Tibial nerve (tissue), 4 donors: ENCODE results near the gene MACF1. TPM values are rescaled to one million over a fixed set of nuclear protein-coding genes. Genes with fewer than 3 reads are reported as not detected.

ENCODE experiments used
- DNase-seq, 2 donors: peaks; one replicate each; pipeline ENCODE4 v3.0.0-alpha.2; 2019; ENCODE audit warnings: low spot score in 2 of 2
- H3K27ac ChIP-seq, 4 donors: fragments of 200-600 bp; sonication (generic) in 3 of 4; one replicate each; pipeline ENCODE4 v1.5.1; 2017 to 2019; ENCODE audit warnings: mild to moderate bottlenecking in 1 of 4
- H3K27me3 ChIP-seq, 2 donors: fragments of 200-600 bp; sonication (generic) in 1 of 2; one replicate each; pipeline versions ENCODE4 v1.5.1 to v1.6.0; 2017 to 2019
- H3K36me3 ChIP-seq, 3 donors: fragments of 200-600 bp; sonication (generic); one replicate each; pipeline ENCODE4 v1.5.1; 2018 to 2019
- H3K4me1 ChIP-seq, 4 donors: fragments of 200-600 bp; sonication (generic) in 3 of 4; one replicate each; pipeline ENCODE4 v1.5.1; 2017 to 2019
- H3K4me3 ChIP-seq, 4 donors: fragments of 200-600 bp; sonication (generic) in 3 of 4; one replicate each; pipeline ENCODE4 v1.5.1; 2017 to 2019; ENCODE audit warnings: mild to moderate bottlenecking in 1 of 4, moderate library complexity in 1 of 4
- H3K9me3 ChIP-seq, 4 donors: fragments of 200-600 bp; sonication (generic) in 3 of 4; one replicate each; pipeline ENCODE4 v1.5.1; 2017 to 2019
- EP300 ChIP-seq, 2 donors: sonication (generic); formaldehyde crosslinking; IDR thresholded peaks; one replicate each; pipeline ENCODE4 v1.6.1; 2017; ENCODE audit warnings: antibody characterized with exemption in 2 of 2, mild to moderate bottlenecking in 1 of 2
- POLR2A ChIP-seq, 2 donors: fragments of 450-650 bp; IDR thresholded peaks; one replicate each; pipeline ENCODE4 v1.6.1; 2017; ENCODE audit warnings: antibody characterized with exemption in 2 of 2, mild to moderate bottlenecking in 2 of 2, moderate library complexity in 2 of 2
- WGBS, 2 donors: methylation state at CpG; one replicate each; pipeline ENCODE4 v1.1.5; 2018; 5-methylcytosine and 5-hydroxymethylcytosine counted together
- total RNA-seq, 4 donors: library from RNA; depleted of rRNA; stranded (reverse); fragments of >200 nt; gene quantifications; one replicate each; pipeline ENCODE4 v1.1.0, GENCODE V29; 2016
- TF ChIP-seq, protein P1 (sequence below), 5 experiments: fragments of 200-600 bp in 3 of 5; fragments of 450-650 bp in 2 of 5; sonication (generic) in 3 of 5; IDR thresholded peaks; one replicate each; pipeline ENCODE4 v1.5.1; 2016 to 2019; ENCODE audit warnings: antibody characterized with exemption in 5 of 5, mild to moderate bottlenecking in 3 of 5, moderate library complexity in 2 of 5

The MACF1 gene
- total RNA-seq, 4 donors from 2014 or later: 214 to 296 (median 244) TPM

DNA sequence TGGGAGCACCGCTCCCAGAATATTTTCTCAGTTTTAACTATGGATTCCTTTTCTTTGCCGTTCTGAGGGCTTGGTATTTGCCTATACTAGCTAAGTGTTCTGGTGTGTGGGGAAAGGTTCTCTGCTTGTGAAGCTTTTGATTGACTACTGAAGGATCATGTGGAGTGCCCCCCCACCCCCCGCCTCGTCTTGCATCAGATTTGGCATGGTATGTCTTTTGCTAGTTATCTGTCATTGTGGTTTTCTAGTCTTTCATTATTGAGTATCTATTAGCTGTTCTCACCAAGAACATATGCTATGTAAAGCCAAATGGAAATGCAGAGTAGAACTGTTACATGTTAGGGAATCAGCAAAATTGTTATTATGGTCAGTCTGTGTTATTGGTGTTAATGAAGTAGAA, 58.3 kb downstream of the MACF1 start:
- H3K27ac ChIP-seq: no peak overlapping the region
- H3K4me1 ChIP-seq: peaks cover 0 to 11% (median 5%) of the 10 kb centered on the region in 4 donors
- WGBS, 2 donors: 79 to 81% methylated on average over 4 of the region's 4 CpGs
- DNase-seq: no peak
- H3K36me3 ChIP-seq: peaks cover 0 to 5% (median 4%) of the 10 kb centered on the region in 3 donors
- H3K27me3 ChIP-seq: no peaks in the 10 kb centered on the region
- no peak for TF ChIP-seq POLR2A (IDR thresholded peaks at IDR 0.05)
- no peak overlapping the region for H3K4me3 ChIP-seq
- no peaks in the 10 kb centered on the region for H3K9me3 ChIP-seq

DNA sequence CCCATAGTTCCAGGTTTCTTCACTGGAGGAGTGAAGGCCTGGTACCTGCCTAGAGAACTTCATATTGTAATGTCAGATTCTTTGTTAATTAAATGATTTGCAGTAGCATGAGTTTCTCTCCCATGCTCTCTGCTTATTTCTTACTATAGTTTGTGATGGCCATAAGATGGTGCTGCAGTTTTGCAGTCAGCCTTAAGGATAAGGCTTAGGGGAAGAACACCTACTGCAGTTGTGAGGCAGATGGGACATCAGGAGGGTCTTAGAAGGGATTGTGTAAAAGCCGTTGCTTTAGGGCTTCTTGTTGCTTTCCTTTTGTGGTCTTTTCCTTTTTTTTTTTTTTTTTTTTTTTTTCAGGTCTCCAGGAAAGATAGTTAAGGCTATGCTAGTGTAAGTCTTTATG, 61.8 kb downstream of the MACF1 start:
- Histone ChIP-seq H3K9me3 (no peaks in the 10 kb centered on the region), H3K4me1 (peaks cover 0 to 37% (median 5%) of the 10 kb centered on the region in 4 donors), H3K36me3 (no peaks in the 10 kb centered on the region), H3K4me3 (no peak overlapping the region), H3K27me3 (no peaks in the 10 kb centered on the region), H3K27ac (no peak overlapping the region)
- 29 to 50% methylated on average over 1 of the region's 1 CpG for WGBS, 2 donors
- TF ChIP-seq, protein P1, sequence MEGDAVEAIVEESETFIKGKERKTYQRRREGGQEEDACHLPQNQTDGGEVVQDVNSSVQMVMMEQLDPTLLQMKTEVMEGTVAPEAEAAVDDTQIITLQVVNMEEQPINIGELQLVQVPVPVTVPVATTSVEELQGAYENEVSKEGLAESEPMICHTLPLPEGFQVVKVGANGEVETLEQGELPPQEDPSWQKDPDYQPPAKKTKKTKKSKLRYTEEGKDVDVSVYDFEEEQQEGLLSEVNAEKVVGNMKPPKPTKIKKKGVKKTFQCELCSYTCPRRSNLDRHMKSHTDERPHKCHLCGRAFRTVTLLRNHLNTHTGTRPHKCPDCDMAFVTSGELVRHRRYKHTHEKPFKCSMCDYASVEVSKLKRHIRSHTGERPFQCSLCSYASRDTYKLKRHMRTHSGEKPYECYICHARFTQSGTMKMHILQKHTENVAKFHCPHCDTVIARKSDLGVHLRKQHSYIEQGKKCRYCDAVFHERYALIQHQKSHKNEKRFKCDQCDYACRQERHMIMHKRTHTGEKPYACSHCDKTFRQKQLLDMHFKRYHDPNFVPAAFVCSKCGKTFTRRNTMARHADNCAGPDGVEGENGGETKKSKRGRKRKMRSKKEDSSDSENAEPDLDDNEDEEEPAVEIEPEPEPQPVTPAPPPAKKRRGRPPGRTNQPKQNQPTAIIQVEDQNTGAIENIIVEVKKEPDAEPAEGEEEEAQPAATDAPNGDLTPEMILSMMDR (IDR thresholded peaks at IDR 0.05): peak in 1 of 5 experiments; percentile 6
- no peak for TF ChIP-seq EP300 (IDR thresholded peaks at IDR 0.05)
- no peak for DNase-seq

DNA sequence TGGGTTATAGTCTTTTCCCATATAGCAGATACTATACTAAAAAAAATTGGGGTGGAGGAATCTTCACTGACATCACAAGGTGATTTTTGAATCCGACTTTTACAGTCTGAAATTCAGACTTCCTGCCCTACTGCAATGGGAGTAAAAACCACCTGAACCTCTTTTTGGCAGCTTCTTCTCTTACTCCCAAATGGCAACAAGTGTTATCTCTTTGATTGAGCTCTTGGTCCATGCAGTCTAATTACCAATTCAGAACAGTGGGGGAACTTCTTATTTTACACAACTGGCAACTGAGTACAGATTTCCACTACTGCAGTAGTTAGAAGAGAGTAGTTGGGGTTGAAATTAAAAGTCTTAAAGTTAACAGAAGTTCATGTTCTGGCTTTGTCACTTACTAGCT, 62.3 kb downstream of the MACF1 start:
- Histone ChIP-seq H3K4me1 (peaks cover 0 to 37% (median 5%) of the 10 kb centered on the region in 4 donors), H3K36me3 (no peaks in the 10 kb centered on the region), H3K4me3 (no peak overlapping the region), H3K27me3 (no peaks in the 10 kb centered on the region), H3K27ac (no peak overlapping the region), H3K9me3 (no peaks in the 10 kb centered on the region)
- TF ChIP-seq EP300 (IDR thresholded peaks at IDR 0.05): no peak
- TF ChIP-seq, protein P1 (IDR thresholded peaks at IDR 0.05): no peak
- no peak for TF ChIP-seq POLR2A (IDR thresholded peaks at IDR 0.05)
- DNase-seq: no peak
- WGBS, 2 donors: 83 to 88% methylated on average over 1 of the region's 1 CpG

DNA sequence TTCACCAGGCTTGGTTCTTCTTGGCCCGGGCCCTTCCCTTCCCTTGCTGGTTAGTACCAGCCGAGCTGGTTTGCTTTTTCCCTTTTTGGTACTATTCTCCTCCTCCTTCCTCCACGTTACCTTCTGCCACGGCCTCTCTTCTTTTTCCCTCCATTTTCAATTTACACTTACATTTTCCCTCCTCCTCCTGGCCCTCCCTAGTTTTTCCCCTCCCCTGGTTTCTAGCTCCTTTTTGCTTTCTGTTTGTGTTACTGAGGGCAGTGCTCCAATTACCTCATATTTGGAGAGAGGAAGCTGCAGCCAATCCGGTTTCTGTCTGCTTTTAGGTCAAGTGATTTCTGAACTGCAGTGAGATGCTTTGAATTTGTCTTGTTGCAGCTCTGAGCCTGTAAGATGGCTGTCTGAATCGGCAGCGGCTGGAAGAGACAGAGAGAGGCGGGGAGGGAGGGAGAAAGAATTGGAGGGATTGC, 63.7 kb downstream of the MACF1 start:
- H3K27me3 ChIP-seq: no peaks in the 10 kb centered on the region
- peak in 1 of 2 donors; percentile 57 for DNase-seq
- H3K4me3 ChIP-seq: peak overlapping the region; percentile 3 to 49 (median 31)
- H3K27ac ChIP-seq: peak overlapping the region in 3 of 4 donors; percentile 47 to 84 (median 58)
- H3K9me3 ChIP-seq: no peaks in the 10 kb centered on the region
- no peaks in the 10 kb centered on the region for H3K36me3 ChIP-seq
- WGBS, 2 donors: 8 to 13% methylated on average over 8 of the region's 8 CpGs
- H3K4me1 ChIP-seq: peaks cover 0 to 43% (median 5%) of the 10 kb centered on the region in 4 donors
- TF ChIP-seq, protein P1 (IDR thresholded peaks at IDR 0.05): no peak
- peak in 1 of 2 donors; percentile 51 for TF ChIP-seq EP300 (IDR thresholded peaks at IDR 0.05)

DNA sequence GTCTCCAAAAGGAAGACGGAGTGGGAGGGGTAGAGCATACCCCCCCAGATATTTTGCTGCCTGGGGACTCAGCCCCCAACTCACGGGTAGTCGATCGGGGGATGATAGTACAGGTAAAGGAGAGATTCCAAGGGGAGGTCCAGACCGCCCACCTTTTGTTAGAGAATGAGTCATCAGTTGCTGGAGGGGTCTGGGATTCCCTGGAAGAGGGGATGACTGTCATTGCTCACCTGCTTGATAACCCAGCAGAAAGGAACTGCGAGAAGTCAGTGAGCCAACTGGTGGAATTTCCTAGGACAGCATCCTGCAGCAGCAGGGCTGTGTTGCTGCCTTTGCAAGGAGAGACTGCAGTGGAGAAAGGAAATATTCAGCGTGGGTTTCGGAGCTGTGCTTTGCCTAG, 64.4 kb downstream of the MACF1 start:
- DNase-seq: no peak
- Histone ChIP-seq H3K4me3 (peak overlapping the region in 2 of 4 donors; percentile 23 to 49), H3K27me3 (no peaks in the 10 kb centered on the region), H3K4me1 (peaks cover 0 to 43% (median 5%) of the 10 kb centered on the region in 4 donors), H3K36me3 (no peaks in the 10 kb centered on the region), H3K27ac (peak overlapping the region in 3 of 4 donors; percentile 47 to 84 (median 58)), H3K9me3 (no peaks in the 10 kb centered on the region)
- no peak for TF ChIP-seq EP300 (IDR thresholded peaks at IDR 0.05)
- no peak for TF ChIP-seq POLR2A (IDR thresholded peaks at IDR 0.05)
- TF ChIP-seq, protein P1 (IDR thresholded peaks at IDR 0.05): no peak
- WGBS, 2 donors: 67 to 71% methylated on average over 8 of the region's 8 CpGs
